Stimulated activated naive CD8-positive, alpha-beta T cell treated with anti-CD3 and anti-CD28 coated beads, Interleukin-15, amount 100 ng/mL, for 72 hours (primary cell): Measurements from ENCODE around the gene CDH4.

Experiments used
- ATAC-seq: fragments of 150-1000 bp; cut with Tn5 transposase; 2 replicates; pipeline ENCODE4 v1.10.0; 2021; ENCODE audit warnings: mild to moderate bottlenecking, moderate library complexity
- DNase-seq, 2 donors: peaks; one replicate each; pipeline ENCODE4 v3.0.0; 2021 to 2022
- H3K27ac Mint-ChIP-seq, 2 donors: one replicate each; pipeline ENCODE4 v1.8.0; 2022; ENCODE audit warnings: mild to moderate bottlenecking in 2 of 2, mixed read lengths in 2 of 2, moderate library complexity in 2 of 2
- H3K27me3 Mint-ChIP-seq: one replicate; pipeline ENCODE4 v1.8.0; 2022; ENCODE audit warnings: mixed read lengths
- H3K4me1 Mint-ChIP-seq: one replicate; pipeline ENCODE4 v1.8.0; 2022; ENCODE audit warnings: mild to moderate bottlenecking, mixed read lengths
- H3K4me3 Mint-ChIP-seq, 2 donors: one replicate each; pipeline ENCODE4 v1.8.0; 2022; ENCODE audit warnings: mild to moderate bottlenecking in 2 of 2, mixed read lengths in 2 of 2, moderate library complexity in 1 of 2
- H3K9me3 Mint-ChIP-seq, 2 donors: one replicate each; pipeline ENCODE4 v1.8.0; 2022; ENCODE audit warnings: mixed read lengths in 2 of 2

The CDH4 gene

DNA sequence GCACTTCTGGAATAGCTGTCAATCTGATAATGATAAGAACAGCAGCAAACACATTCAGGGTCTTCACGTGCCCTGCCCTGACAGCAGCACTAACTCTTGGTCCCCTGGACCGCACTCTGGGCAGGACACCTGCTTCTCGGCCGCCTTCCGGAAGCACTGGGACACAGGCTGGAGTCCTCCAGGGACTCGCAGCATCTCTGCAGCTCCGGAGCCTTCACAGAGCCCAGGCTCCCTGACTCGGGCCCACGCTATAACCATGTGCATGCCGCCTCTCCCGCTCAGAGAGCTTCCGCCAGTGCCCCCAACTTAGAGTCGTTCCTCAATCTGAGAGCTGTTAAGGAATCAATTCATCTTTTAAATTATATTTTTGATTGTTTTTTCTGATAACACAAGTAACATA lies 436.4 kb downstream of the CDH4 start:
- H3K9me3 Mint-ChIP-seq = no peaks in the 10 kb centered on the region
- no peak overlapping the region for H3K4me3 Mint-ChIP-seq
- H3K27me3 Mint-ChIP-seq = no peaks in the 10 kb centered on the region

DNA sequence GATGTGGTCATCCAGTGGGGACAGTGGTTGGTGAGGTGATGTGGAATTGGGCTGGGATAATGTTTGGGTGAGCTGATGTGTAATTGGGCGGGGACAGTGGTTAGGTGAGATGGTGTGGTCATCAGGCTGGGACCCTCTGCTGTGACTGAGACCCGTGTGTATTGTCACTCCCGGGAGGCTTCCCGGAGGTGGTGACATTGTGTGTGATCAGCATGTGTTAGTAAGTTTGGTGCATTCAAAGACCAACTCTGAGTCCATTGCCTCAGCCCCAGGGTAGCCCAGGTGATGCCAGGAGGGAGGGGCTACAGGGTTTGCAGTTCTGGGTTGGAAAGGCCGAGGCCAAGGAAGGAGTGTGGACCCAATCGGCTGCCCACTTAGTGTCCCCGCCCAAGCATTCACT lies 438.1 kb downstream of the CDH4 start:
- Mint-ChIP-seq H3K4me1 (no peaks in the 10 kb centered on the region), H3K4me3 (no peak overlapping the region), H3K27ac (no peak overlapping the region), H3K27me3 (no peaks in the 10 kb centered on the region), H3K9me3 (no peaks in the 10 kb centered on the region)
- ATAC-seq = no peak
- DNase-seq = no peak

More for the DNA sequence above, 436.4 kb downstream of the CDH4 start:
- Mint-ChIP-seq H3K27ac (no peak overlapping the region), H3K4me1 (no peaks in the 10 kb centered on the region)
- ATAC-seq (no peak), DNase-seq (no peak)

DNA sequence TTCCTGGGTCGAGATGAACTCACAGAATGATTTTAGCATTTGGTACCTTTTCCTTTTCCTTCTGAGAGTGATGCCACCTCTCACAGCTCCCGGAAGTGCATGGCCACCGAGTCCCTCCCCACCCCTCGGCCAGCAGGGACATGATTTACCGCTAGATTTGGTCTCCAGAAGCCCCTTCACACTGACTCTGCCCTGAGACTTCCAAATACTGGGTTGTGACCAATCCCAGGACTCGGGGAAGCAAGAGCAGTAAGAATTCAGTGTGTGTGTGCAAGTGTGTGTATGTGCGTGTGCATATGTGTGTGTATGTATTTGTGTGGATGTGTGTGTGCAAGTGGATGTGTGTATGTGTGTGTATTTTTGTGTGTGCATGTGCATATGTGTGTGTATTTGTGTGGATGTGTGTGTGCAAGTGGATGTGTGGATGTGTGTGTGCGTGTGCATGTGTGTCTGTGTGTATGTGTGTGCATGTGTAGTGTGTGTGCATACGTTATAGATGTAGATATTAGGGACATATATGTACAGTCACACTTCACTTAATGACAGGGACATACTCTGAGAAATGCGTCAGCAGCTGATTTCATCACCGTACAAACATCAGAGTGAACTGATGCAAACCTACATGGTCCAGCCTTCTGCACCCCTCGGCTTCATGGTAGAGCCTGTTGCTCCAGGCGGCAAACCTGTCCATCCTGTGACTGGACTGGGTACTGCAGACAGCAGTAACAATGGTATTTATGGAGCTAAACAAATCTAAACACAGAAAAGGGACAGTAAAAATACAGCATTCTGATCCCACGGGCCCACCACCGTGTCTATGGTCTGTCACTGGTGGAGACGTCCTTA lies 439.2 kb downstream of the CDH4 start:
- Mint-ChIP-seq H3K4me1 (no peaks in the 10 kb centered on the region), H3K4me3 (no peak overlapping the region), H3K27ac (no peak overlapping the region), H3K9me3 (no peaks in the 10 kb centered on the region), H3K27me3 (no peaks in the 10 kb centered on the region)
- DNase-seq (no peak), ATAC-seq (no peak)

DNA sequence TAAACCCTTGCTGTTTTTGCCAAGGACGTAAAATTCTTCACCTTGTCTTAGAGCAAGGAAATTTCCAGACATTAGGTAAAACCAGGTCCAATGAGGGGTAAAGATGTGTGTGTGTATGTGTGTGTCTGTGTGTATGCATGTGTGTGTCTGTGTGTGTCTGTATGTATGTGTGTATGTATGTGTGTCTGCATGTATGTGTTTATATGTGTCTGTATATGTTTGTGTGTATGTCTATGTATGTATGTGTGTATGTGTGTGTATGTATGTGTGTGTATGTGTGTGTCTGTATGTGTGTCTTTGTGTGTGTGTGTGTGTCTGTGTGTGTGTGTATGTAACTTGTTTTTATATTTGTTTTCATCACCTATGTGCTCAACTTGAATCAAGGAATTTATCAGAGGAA lies 439.9 kb downstream of the CDH4 start:
- DNase-seq (no peak), ATAC-seq (no peak)
- Mint-ChIP-seq H3K9me3 (no peaks in the 10 kb centered on the region), H3K27ac (no peak overlapping the region), H3K4me1 (no peaks in the 10 kb centered on the region), H3K4me3 (no peak overlapping the region), H3K27me3 (no peaks in the 10 kb centered on the region)

DNA sequence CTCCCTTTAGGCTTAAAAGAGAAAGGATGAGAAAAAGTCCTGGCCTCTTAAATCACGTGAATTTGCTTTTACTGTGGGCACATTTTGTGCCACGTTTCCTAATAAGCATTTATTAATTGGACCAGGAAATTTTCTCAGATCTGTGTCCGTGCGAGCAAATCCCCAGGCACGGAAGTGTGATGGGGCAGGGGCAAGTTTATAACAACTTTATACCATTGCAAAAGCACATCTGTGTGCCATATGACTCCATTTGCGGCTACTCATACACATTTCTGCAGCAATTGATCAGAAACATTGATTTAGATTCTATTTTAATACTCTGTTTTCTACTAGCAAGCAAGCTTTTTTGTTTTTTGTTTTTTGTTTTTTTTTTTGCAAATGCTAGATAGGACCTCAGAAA lies 440.4 kb downstream of the CDH4 start:
- DNase-seq (no peak), ATAC-seq (no peak)
- H3K4me1 Mint-ChIP-seq = no peaks in the 10 kb centered on the region
- no peak overlapping the region for H3K27ac Mint-ChIP-seq
- no peaks in the 10 kb centered on the region for H3K9me3 Mint-ChIP-seq
- no peaks in the 10 kb centered on the region for H3K27me3 Mint-ChIP-seq
- H3K4me3 Mint-ChIP-seq = no peak overlapping the region

DNA sequence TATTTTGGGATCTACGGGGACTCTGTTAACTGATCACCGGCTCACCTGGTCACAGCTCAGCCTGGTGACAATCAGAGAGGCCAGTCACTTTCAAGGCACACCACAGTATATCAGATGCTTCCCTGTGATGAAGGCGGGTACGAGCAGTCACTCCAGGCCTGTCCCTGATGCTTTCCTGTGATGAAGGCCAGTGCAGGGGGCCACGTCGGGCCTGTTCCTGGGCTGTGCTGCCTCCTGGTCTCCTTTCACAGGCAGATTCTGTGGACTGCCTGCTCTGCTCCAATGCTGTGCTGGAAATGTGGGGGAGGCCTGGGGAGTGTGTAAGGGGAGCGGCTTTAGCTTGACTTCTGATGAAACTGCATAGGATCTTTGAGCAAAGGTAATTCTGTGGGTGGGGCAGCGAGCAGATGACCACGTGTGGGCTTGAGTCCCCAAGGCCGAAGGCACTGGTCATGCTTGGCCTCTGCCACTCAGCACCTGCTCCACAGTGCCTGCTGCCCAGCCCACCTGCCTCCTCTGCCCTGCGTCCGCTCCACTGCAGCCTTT lies 441.1 kb downstream of the CDH4 start:
- Mint-ChIP-seq H3K4me1 (no peaks in the 10 kb centered on the region), H3K4me3 (no peak overlapping the region), H3K27ac (no peak overlapping the region), H3K27me3 (no peaks in the 10 kb centered on the region), H3K9me3 (no peaks in the 10 kb centered on the region)
- DNase-seq (no peak), ATAC-seq (no peak)

DNA sequence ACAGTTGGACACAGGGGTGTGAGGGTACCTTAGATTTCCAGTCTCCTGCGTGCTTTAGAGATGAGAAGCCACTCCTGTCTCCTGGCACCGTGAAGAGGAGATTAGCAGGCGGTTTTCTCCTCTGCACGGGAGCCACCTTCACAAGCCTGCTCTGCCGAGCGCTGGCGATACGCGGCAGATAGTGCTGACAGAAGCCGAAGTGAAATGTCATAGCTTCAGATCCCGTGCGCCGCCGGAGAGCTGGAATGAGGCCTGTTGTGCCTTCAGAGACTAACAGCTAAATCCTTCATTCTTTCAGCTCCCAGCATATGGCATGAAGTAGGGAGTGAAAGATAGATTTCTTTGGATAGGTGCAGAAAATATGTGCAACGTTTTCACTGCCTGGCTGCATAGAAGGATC lies 442.6 kb downstream of the CDH4 start:
- Mint-ChIP-seq H3K27ac (no peak overlapping the region), H3K27me3 (no peaks in the 10 kb centered on the region), H3K4me3 (no peak overlapping the region), H3K9me3 (no peaks in the 10 kb centered on the region), H3K4me1 (no peaks in the 10 kb centered on the region)
- no peak for DNase-seq
- ATAC-seq = no peak

DNA sequence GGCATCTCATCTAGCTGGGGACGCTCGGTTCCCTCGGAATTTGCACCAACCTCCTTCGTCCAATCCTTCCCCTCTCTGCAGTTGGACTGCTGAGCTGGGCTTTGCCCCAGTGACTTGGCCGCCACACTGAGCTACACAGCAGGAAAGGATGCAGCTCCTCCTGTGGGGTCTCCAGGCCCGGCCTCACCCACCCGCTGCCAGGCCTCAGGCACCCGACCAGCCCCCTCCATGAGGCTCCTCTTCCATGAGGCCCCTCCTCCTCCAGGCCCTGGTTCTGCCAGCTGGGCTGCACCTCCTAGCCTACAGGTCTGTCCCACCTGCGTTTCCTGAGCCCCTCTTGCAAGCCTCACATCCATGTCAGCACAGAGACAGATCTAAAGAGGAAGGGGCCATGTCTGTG lies 443.7 kb downstream of the CDH4 start:
- no peaks in the 10 kb centered on the region for H3K4me1 Mint-ChIP-seq
- H3K4me3 Mint-ChIP-seq = no peak overlapping the region
- ATAC-seq (no peak), DNase-seq (no peak)
- H3K27me3 Mint-ChIP-seq = no peaks in the 10 kb centered on the region
- H3K9me3 Mint-ChIP-seq = peaks cover 0 to 2% of the 10 kb centered on the region in 2 donors
- no peak overlapping the region for H3K27ac Mint-ChIP-seq

DNA sequence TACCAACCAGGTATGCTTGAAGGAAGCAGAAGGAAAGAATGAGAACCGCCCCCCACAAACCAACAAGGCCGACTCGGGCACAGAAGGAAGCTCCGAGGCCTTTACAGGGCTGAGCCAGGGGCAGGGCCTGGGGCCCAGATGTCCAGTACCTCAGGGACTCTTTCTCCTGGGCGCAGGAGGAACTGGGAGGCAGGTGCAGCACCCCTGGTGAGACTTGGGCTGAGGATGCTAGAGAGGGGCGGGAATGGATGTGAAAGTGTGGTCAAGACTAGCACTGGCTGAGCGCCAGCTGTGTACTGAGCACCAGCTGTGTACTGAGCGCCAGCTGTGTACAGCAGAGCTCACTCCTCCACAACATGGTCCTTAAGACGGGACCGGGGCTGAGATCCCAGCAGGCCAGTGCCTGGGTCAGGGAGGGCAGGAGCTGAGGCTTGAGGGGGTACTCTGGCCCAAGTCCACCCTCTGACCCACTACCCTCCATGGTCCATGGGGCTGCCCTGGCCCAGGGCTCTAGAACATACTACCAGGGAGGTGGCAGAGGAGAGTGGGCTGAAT lies 444.2 kb downstream of the CDH4 start:
- peaks cover 0 to 7% of the 10 kb centered on the region in 2 donors for H3K9me3 Mint-ChIP-seq
- ATAC-seq (no peak), DNase-seq (no peak)
- no peak overlapping the region for H3K27ac Mint-ChIP-seq
- H3K4me1 Mint-ChIP-seq = no peaks in the 10 kb centered on the region
- no peaks in the 10 kb centered on the region for H3K27me3 Mint-ChIP-seq
- H3K4me3 Mint-ChIP-seq = no peak overlapping the region

DNA sequence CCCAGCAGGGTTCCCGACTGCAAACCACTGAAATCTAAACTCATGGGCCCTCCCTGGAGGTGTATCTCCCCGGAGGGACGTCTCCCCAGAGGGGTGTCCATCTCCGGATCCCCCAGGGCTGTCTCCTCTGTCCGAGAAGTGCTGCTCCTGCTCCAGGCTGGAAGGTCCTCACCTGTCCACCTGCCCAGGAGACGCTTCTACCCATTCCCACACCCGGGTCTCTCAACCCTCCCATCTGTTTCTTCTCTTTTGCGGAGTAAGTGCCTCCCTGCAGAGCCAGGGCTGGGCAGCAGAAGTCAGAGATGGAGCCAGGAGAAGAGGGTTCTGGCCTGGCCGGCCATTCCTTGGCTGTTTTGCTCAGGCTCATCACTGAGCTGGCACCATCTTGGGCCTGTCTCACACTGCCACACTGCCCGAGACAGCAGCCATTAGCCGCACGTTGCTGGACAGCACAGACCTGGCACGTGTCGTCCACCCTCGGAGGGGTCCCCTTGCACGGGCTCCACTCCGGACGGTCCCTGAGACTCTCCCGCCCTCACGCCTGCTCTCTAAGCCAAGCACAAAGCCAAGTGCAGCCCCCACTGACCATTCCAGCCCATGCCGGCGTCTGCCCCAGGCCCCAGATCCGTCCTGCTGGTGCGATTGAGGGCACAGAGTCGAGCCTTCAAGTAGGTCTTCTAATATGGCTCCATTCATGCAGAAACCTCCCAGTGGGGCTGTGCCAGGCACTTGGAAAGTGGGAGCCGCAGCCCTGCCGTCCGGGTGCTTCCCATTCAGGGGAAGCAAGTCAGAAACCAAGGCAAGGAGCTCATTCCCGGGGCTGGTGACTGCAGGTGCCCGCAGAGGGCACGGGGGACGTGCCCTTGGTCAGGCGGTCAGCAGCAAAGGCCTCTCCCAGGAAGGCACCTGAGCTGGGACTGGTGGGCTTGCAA lies 445.9 kb downstream of the CDH4 start:
- Mint-ChIP-seq H3K4me3 (no peak overlapping the region), H3K27me3 (no peaks in the 10 kb centered on the region), H3K9me3 (peaks cover 0 to 9% of the 10 kb centered on the region in 2 donors), H3K27ac (no peak overlapping the region), H3K4me1 (no peaks in the 10 kb centered on the region)
- DNase-seq = no peak
- no peak for ATAC-seq

DNA sequence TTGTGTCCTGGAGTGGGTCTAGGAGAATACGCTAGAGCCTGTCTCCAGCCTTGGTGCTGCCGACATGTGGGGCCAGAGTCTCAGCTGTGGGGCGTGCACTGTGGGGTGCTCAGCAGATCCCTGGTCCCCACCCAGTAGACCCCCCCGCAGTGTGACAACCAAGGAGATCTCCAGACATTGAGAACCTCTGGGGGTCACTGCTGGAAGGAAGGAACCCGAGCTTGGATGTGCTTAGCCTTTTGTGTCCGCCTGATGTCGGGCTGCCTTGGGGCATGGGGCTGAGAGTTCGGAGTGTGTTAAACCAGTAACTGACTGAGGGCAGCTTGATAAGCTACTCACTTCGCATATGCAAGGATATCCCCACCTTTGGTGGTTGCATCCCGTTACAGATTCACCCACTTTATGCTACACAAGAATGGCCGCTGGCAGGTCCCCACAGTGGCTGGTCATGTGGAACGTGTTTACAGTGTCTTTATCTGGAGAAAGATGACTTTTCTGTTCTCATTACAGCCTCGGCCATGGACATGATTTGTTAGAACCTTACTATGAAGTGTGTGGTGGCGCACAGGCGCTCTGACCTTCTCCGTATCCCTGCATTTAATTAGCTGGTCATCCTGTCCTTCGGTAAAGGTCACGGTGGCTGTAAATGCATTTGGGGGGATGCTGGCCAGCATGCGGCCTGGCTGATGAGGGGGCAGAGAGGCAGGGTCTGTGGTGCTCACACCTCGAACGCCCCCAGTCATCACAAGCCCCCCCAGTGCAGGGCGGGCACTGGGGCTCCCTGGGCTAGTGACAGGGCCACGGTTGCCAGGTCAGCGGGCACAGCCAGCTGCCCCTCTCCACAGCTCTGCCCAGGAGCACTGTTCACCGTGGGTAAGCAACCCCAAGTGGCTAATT lies 446.8 kb downstream of the CDH4 start:
- Mint-ChIP-seq H3K4me1 (no peaks in the 10 kb centered on the region), H3K27ac (no peak overlapping the region), H3K4me3 (no peak overlapping the region), H3K9me3 (peaks cover 0 to 9% of the 10 kb centered on the region in 2 donors), H3K27me3 (no peaks in the 10 kb centered on the region)
- no peak for ATAC-seq
- no peak for DNase-seq

DNA sequence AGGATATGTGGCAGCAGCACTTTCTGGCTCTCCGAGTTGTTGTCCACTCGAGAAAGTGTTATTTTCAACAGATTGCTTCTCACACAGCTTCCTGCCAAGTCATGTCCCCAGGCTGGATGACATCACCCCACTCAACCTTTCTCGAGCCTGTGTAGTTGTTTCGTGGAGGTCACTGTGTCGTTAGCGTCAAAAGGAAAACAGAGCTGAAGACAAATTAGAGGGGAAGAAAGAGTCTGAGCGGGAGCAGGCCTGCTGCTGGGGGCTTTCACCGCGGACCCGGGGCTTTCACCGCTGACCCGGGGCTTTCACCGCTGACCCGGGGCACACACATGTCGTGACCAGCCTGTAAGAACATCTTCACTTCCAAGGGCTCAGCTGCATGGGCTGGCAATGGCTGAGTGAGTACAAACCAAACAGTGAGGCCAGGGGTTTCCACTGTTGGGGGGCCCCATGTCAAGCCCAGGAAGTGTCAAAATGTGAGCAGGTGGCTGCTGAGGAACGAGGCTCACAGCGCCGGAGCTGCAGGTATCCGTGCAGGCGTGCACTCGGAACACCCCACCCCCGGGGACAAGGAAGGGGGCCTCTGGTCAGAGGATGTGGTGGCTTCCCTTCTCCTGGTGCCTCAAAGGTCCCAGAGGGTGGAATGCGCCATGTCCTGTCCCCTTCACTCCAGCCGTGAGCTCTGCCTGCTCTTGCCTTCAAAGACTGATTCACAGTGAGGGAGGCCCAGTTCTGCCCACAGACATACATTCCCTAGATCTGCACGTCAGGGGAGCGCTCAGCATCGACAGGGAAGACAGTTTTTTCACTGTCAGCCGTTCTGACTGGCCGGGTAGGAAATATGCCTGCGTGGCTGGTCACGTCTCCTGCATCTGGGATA lies 447.7 kb downstream of the CDH4 start:
- H3K4me1 Mint-ChIP-seq = no peaks in the 10 kb centered on the region
- H3K9me3 Mint-ChIP-seq = peaks cover 0 to 9% of the 10 kb centered on the region in 2 donors
- ATAC-seq = no peak
- no peak overlapping the region for H3K27ac Mint-ChIP-seq
- no peak for DNase-seq
- no peak overlapping the region for H3K4me3 Mint-ChIP-seq
- no peaks in the 10 kb centered on the region for H3K27me3 Mint-ChIP-seq

DNA sequence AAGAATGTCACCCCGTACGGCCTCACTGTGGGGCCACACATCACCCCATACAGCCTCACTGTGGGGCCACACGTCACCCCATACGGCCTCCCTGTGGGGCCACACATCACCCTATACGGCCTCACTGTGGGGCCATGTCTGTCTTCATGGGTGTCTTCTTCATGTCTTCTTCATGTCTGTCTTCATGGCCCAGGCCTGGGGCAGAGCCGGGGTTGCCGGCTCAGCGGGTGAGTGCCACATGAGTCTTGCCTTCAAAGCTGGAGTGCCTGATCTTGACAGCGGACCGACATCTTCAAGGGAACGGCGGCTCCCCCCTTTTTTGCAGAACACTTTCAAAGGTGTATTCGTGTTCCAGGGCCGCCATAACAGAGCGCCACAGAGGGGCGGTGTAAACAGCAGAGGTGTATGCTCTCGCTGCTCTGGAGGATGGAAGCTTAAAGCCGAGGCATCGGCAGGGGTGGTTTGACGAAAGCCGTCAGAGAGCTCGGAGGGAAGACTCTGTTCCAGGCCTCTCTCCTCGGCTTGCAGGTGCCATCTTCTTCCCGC lies 448.6 kb downstream of the CDH4 start:
- Mint-ChIP-seq H3K9me3 (peaks cover 0 to 9% of the 10 kb centered on the region in 2 donors), H3K27me3 (no peaks in the 10 kb centered on the region), H3K27ac (no peak overlapping the region), H3K4me1 (no peaks in the 10 kb centered on the region), H3K4me3 (no peak overlapping the region)
- DNase-seq (no peak), ATAC-seq (no peak)

DNA sequence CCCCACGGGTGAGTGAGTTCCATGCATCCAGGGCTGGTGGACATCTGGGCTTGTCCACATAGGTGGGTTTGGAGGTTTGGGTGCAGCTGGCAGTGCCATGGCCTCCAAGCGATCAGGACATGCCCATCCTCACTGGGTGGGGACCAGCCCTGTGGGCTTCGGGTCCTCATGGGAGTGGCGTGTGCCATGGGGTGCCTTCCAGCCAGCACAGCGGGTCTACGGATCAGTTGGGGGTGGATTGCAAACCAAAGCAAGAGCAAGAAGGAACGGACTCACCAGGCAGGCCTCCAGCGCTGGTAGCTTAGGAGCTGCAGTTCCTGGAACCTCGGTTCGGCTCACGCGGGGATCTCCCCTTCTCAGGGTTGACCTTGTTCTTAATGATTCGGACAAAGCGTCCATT lies 449.3 kb downstream of the CDH4 start:
- no peak for DNase-seq
- no peak for ATAC-seq
- Mint-ChIP-seq H3K27ac (no peak overlapping the region), H3K4me1 (no peaks in the 10 kb centered on the region), H3K4me3 (no peak overlapping the region), H3K9me3 (peaks cover 0 to 9% of the 10 kb centered on the region in 2 donors), H3K27me3 (no peaks in the 10 kb centered on the region)
